ENCODE results near the gene PRPF19. TPM values are rescaled to one million over a fixed set of nuclear protein-coding genes. Genes with fewer than 3 reads are reported as not detected.

Gene PRPF19
- polyA plus RNA-seq, 1 donor (not counting 4 experiments of a cell fraction or from before 2014, with no cell fraction given) = 35.4 TPM

- peak; percentile 86 for DNase-seq (ENCODE audit: low read depth, low spot score)
- Histone ChIP-seq H3K27me3 (ENCODE audit: control insufficient read depth, extremely low read depth, insufficient read depth, low read length) (no peaks in the 10 kb centered on the region), H2AFZ (ENCODE audit: control insufficient read depth, low read length) (peak within 1 kb of the TSS; percentile 94), H3K4me2 (ENCODE audit: control insufficient read depth, extremely low read depth, insufficient read depth, low read depth, low read length) (peak within 1 kb of the TSS; percentile 96), H3K79me2 (ENCODE audit: control insufficient read depth, insufficient read depth, low read length) (peaks cover 44% of the 10 kb centered on the region), H3K9ac (ENCODE audit: control insufficient read depth, extremely low read depth, insufficient read depth, low read length) (peak within 1 kb of the TSS; percentile 97), H3K9me3 (ENCODE audit: control insufficient read depth, low read depth, low read length) (no peaks in the 10 kb centered on the region), H3K9me1 (ENCODE audit: control insufficient read depth, extremely low read depth, insufficient read depth, low read length) (no peaks in the 10 kb centered on the region), H3K27ac (ENCODE audit: control insufficient read depth, insufficient read depth, low read length) (peak within 1 kb of the TSS; percentile 95), H3K4me3 (ENCODE audit: control insufficient read depth in 2 of 3, extremely low read depth in 1 of 3, insufficient read depth in 2 of 3, low read depth in 1 of 3, low read length in 3 of 3) (peak within 1 kb of the TSS; percentile 72 to 96 (median 73)), H3K36me3 (ENCODE audit: control insufficient read depth in 2 of 2, extremely low read depth in 1 of 2, insufficient read depth in 2 of 2, low read length in 2 of 2) (peaks cover 2 to 10% of the 10 kb centered on the region in 2 experiments), H4K20me1 (ENCODE audit: control insufficient read depth, extremely low read depth, insufficient read depth, low read length) (peaks cover 8% of the 10 kb centered on the region), H3K4me1 (ENCODE audit: control insufficient read depth, extremely low read depth, insufficient read depth, low read length) (peaks cover 29% of the 10 kb centered on the region)
- FAIRE-seq = peak; percentile 39
- dilution Hi-C loops (cut with MboI; ENCODE audit: extremely low pct_ligation_motif_present, low sequenced_read_pairs) = no loop called here
- TF ChIP-seq EZH2 (IDR thresholded peaks at IDR 0.05; ENCODE audit: low read length) (no peak), CTCF (optimal IDR thresholded peaks at IDR 0.05 in 1 of 3, IDR thresholded peaks at IDR 0.05 in 1 of 3, conservative IDR thresholded peaks at IDR 0.05 in 1 of 3; ENCODE audit: extremely low read depth in 1 of 3, insufficient read depth in 2 of 3, low read length in 3 of 3) (no peak)
Observed at GRCh38 chr11:60841797-60842667, 64.4 kb downstream of the PRPF19 start, which contains the start of gene CCDC86. Gene CCDC86 (plus strand): TSS chr11:60842113. CDS start chr11:60842125, 12 bp downstream.

Other genes with a start within 250 kb of the PRPF19 start
- gene MS4A8, start 207.0 kb downstream of the PRPF19 start, polyA plus RNA-seq = not detected in 3 replicates
- gene MS4A18, start 181.9 kb downstream of the PRPF19 start, polyA plus RNA-seq = not detected in 3 replicates
- 0.03 TPM in 1 of 3 replicates, not detected in the others for gene MS4A15, start 149.7 kb downstream of the PRPF19 start, polyA plus RNA-seq
- gene MS4A10, start 121.3 kb downstream of the PRPF19 start, polyA plus RNA-seq = not detected in 3 replicates
- gene CCDC86, start 64.5 kb downstream of the PRPF19 start, polyA plus RNA-seq = 21.4 to 44.1 TPM (median 29.3 TPM) in 3 replicates
- not detected in 3 replicates for gene PTGDR2, start 50.6 kb downstream of the PRPF19 start, polyA plus RNA-seq
- not detected in 3 replicates for gene ZP1, start 39.0 kb downstream of the PRPF19 start, polyA plus RNA-seq
- gene TMEM109, start 7.6 kb upstream of the PRPF19 start, polyA plus RNA-seq = 19.0 to 42.3 TPM (median 25.2 TPM) in 3 replicates
- 16.6 to 54.1 TPM (median 29.7 TPM) in 3 replicates for gene TMEM132A, start 17.9 kb upstream of the PRPF19 start, polyA plus RNA-seq
- gene SLC15A3, start 45.6 kb upstream of the PRPF19 start, polyA plus RNA-seq = 0.79 to 2.0 TPM (median 1.0 TPM) in 3 replicates
- 0.03 TPM in 3 replicates for gene CD6, start 65.1 kb upstream of the PRPF19 start, polyA plus RNA-seq
- gene CD5, start 195.9 kb upstream of the PRPF19 start, polyA plus RNA-seq = not detected in 3 replicates